H1 (cell line): Measurements from ENCODE around the gene VENTX. TPM values are rescaled to one million over a fixed set of nuclear protein-coding genes. Genes with fewer than 3 reads are reported as not detected.

Experiments used
- ASH2L ChIP-seq: fragments of 200-600, 300-600 bp; sonication (generic); IDR thresholded peaks from one replicate; pipeline ENCODE4 v1.7.1; 2017; ENCODE audit warnings: low read length
- BCL11A ChIP-seq, 2 experiments: IDR thresholded peaks; one replicate each; pipeline ENCODE4 v1.6.1; 2011; ENCODE audit warnings: low read depth in 2 of 2, low read length in 2 of 2, mild to moderate bottlenecking in 2 of 2
- CBX8 ChIP-seq: fragments of 300-800, 300-1000 bp; sonication (generic); IDR thresholded peaks from 2 replicates; pipeline ENCODE4 v1.7.1; 2016; ENCODE audit warnings: low read depth, low read length, borderline replicate concordance
- CHD2 ChIP-seq: IDR thresholded peaks from 2 replicates; pipeline ENCODE4 v1.6.1; 2012; ENCODE audit warnings: low read length, improper control_type of control experiment
- CTBP2 ChIP-seq: IDR thresholded peaks from 2 replicates; pipeline ENCODE4 v1.7.0; 2011; ENCODE audit warnings: borderline replicate concordance, mild to moderate bottlenecking, moderate library complexity, mixed read lengths, low read length; ENCODE audit not compliant: insufficient read depth, insufficient read length
- EP300 ChIP-seq, 2 experiments: IDR thresholded peaks; 1 replicate in 1 of 2; 2 replicates in 1 of 2; pipeline ENCODE4 v1.6.1; 2011 to 2012; ENCODE audit warnings: low read depth in 2 of 2, low read length in 2 of 2, mild to moderate bottlenecking in 2 of 2, borderline replicate concordance in 1 of 2, inconsistent platforms in 1 of 2, moderate library complexity in 1 of 2
- GTF2F1 ChIP-seq: IDR thresholded peaks from 2 replicates; pipeline ENCODE4 v1.6.1; 2012; ENCODE audit warnings: low read depth, low read length, improper control_type of control experiment, borderline replicate concordance
- HDAC2 ChIP-seq, 2 experiments: fragments of 300-600 bp in 1 of 2; sonication (generic) in 1 of 2; IDR thresholded peaks; 2 replicates each; pipeline ENCODE4 v1.6.1; 2011 to 2012; ENCODE audit warnings: low read depth in 2 of 2, low read length in 2 of 2, mild to moderate bottlenecking in 2 of 2, moderate library complexity in 2 of 2, borderline replicate concordance in 1 of 2, inconsistent platforms in 1 of 2
- JUND ChIP-seq: IDR thresholded peaks from 2 replicates; pipeline ENCODE4 v1.6.1; 2011; ENCODE audit warnings: mild to moderate bottlenecking, improper control_type of control experiment, low read length
- KDM4A ChIP-seq: IDR thresholded peaks from one replicate; pipeline ENCODE4 v1.7.1; 2012; ENCODE audit warnings: low read depth, mild to moderate bottlenecking, moderate library complexity, low read length, inconsistent platforms; ENCODE audit not compliant: severe bottlenecking
- KDM5A ChIP-seq: fragments of 200-600 bp; IDR thresholded peaks from 2 replicates; pipeline ENCODE4 v1.7.1; 2012; ENCODE audit warnings: mild to moderate bottlenecking, low read length, inconsistent platforms, mixed read lengths
- MAFK ChIP-seq: IDR thresholded peaks from 2 replicates; pipeline ENCODE4 v1.6.1; 2012; ENCODE audit warnings: low read depth, mild to moderate bottlenecking, improper control_type of control experiment, low read length
- PHF8 ChIP-seq: fragments of 200-600 bp; sonication (generic); conservative IDR thresholded peaks from 2 replicates; pipeline ENCODE4 v1.7.1; 2012; ENCODE audit warnings: low read depth, mild to moderate bottlenecking, inconsistent platforms, low read length, moderate library complexity
- POU5F1 ChIP-seq: IDR thresholded peaks from 2 replicates; pipeline ENCODE4 v1.6.1; 2011; ENCODE audit warnings: low read depth, mild to moderate bottlenecking, low read length, moderate library complexity
- RAD21 ChIP-seq, 2 experiments: IDR thresholded peaks in 1 of 2; conservative IDR thresholded peaks in 1 of 2; 2 replicates each; pipeline ENCODE4 v1.6.1; 2011; ENCODE audit warnings: low read depth in 2 of 2, low read length in 2 of 2, improper control_type of control experiment in 1 of 2, inconsistent platforms in 1 of 2, mild to moderate bottlenecking in 1 of 2, moderate library complexity in 1 of 2
- RXRA ChIP-seq: IDR thresholded peaks from 2 replicates; pipeline ENCODE4 v1.6.1; 2011; ENCODE audit warnings: low read depth, mild to moderate bottlenecking, low read length, moderate library complexity; ENCODE audit not compliant: insufficient read depth
- SP2 ChIP-seq: IDR thresholded peaks from 2 replicates; pipeline ENCODE4 v1.6.1; 2012; ENCODE audit warnings: mild to moderate bottlenecking, low read length, inconsistent platforms
- TBP ChIP-seq: IDR thresholded peaks from 2 replicates; pipeline ENCODE4 v1.6.1; 2011; ENCODE audit warnings: low read depth, low read length, improper control_type of control experiment
- polyA plus RNA-seq, 7 experiments: library from polyadenylated mRNA; depleted of rRNA in 3 of 7; stranded (reverse) in 5 of 7; unstranded in 2 of 7; fragments of >200 nt in 5 of 7; fragments of 200-250 nt in 2 of 7; gene quantifications; 1 replicate in 5 of 7; 2 replicates in 1 of 7; 4 replicates in 1 of 7; pipeline versions ENCODE4 v1.2.1 to v1.2.3, GENCODE V29; 2011 to 2013; ENCODE audit warnings: missing spikeins in 2 of 7, mixed read lengths in 2 of 7
- total RNA-seq: library from RNA; stranded (reverse); fragmentation: NEBNext Ultra II Directional; extraction: Animal tissue kit (Norgen Biotek cat#: 25700); gene quantifications from 2 replicates; pipeline ENCODE4 v1.2.1, GENCODE V29; 2021
- TF ChIP-seq, protein P1 (sequence below), 3 experiments: IDR thresholded peaks; 1 replicate in 2 of 3; 2 replicates in 1 of 3; pipeline versions ENCODE4 v1.5.1 to v1.6.1; 2011; ENCODE audit warnings: low read length in 3 of 3, mild to moderate bottlenecking in 3 of 3, inconsistent platforms in 2 of 3, low read depth in 1 of 3, moderate library complexity in 1 of 3; ENCODE audit not compliant: insufficient read depth in 1 of 3; ENCODE audit errors: control extremely low read depth in 1 of 3
- TF ChIP-seq, protein P2 (sequence below): IDR thresholded peaks from 2 replicates; pipeline ENCODE4 v1.6.1; 2012; ENCODE audit warnings: inconsistent platforms

The VENTX gene
- total and polyA plus RNA-seq, 2 of the 8 experiments (the other 6 are each of a cell fraction or from before 2014, with no cell fraction given), result 5.6 TPM

DNA sequence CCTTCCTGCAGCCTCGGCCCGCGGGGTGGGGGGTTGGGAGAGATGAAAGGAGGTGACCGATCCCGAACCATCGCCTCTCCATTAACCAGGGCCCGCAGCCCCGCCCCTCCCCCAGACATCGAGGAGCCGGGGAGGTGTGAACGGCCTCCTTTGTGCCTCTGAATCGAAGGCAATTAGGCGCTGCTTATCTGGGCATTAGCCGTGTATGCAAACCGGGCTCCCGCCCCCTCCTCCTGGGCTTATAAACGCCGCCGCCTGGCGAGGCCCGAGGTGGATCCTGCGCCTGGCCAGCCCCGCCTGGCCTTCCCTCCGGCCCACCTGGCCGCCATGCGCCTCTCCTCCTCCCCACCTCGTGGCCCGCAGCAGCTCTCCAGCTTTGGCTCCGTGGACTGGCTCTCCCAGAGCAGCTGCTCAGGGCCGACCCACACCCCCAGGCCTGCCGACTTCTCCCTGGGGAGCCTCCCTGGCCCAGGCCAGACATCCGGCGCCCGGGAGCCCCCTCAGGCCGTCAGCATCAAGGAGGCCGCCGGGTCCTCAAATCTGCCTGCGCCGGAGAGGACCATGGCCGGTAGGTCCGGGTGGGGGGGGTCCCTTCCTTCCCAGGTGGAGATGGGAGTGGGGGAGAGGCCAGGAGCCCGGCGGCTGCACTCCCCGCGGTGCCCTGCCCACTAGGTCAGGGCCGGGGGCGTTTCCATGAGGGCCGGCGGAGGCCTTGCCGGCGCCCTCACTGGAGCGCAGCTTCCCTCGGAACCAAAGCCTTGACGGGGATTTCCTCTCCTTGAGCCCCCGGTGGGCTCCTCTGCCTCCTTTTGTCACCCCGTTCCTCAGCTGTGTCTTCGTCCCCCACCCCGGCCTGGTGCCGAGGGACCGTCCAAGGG is at the start of gene VENTX (continued):
- no peak for TF ChIP-seq KDM5A
- TF ChIP-seq SP2, result no peak
- TF ChIP-seq GTF2F1, result no peak
- no peak for TF ChIP-seq RAD21 (IDR thresholded peaks at IDR 0.05 in 1 of 2, conservative IDR thresholded peaks at IDR 0.05 in 1 of 2; ENCODE audit: low read depth in 2 of 2, low read length in 2 of 2)
- TF ChIP-seq TBP, result peak; percentile 40; the same call in 1 of the 2 replicates
- TF ChIP-seq BCL11A (IDR thresholded peaks at IDR 0.05; ENCODE audit: low read depth in 2 of 2, low read length in 2 of 2), result no peak
- TF ChIP-seq RXRA, result no peak
- no peak for TF ChIP-seq MAFK
- peak; percentile 85 for TF ChIP-seq KDM4A
- 0 out of 2 replicates have a peak, but pooled peaks have one; percentile 13 for TF ChIP-seq PHF8
- peak; percentile 77 for TF ChIP-seq CTBP2
- TF ChIP-seq ASH2L, result no peak
- TF ChIP-seq JUND, result no peak
- no peak for TF ChIP-seq POU5F1
- TF ChIP-seq CBX8, result no peak
- TF ChIP-seq CHD2, result no peak
- no peak for TF ChIP-seq EP300 (IDR thresholded peaks at IDR 0.05; ENCODE audit: borderline replicate concordance in 1 of 2, low read depth in 2 of 2, low read length in 2 of 2)
- TF ChIP-seq HDAC2 (IDR thresholded peaks at IDR 0.05; ENCODE audit: borderline replicate concordance in 1 of 2, low read depth in 2 of 2, low read length in 2 of 2), result peak; percentile 12 to 25; a peak in 1 of 4 replicates
- TF ChIP-seq, protein P1, sequence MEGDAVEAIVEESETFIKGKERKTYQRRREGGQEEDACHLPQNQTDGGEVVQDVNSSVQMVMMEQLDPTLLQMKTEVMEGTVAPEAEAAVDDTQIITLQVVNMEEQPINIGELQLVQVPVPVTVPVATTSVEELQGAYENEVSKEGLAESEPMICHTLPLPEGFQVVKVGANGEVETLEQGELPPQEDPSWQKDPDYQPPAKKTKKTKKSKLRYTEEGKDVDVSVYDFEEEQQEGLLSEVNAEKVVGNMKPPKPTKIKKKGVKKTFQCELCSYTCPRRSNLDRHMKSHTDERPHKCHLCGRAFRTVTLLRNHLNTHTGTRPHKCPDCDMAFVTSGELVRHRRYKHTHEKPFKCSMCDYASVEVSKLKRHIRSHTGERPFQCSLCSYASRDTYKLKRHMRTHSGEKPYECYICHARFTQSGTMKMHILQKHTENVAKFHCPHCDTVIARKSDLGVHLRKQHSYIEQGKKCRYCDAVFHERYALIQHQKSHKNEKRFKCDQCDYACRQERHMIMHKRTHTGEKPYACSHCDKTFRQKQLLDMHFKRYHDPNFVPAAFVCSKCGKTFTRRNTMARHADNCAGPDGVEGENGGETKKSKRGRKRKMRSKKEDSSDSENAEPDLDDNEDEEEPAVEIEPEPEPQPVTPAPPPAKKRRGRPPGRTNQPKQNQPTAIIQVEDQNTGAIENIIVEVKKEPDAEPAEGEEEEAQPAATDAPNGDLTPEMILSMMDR (IDR thresholded peaks at IDR 0.05; ENCODE audit: control extremely low read depth in 1 of 3, insufficient read depth in 1 of 3, low read depth in 1 of 3, low read length in 3 of 3), result no peak
- TF ChIP-seq, protein P2, sequence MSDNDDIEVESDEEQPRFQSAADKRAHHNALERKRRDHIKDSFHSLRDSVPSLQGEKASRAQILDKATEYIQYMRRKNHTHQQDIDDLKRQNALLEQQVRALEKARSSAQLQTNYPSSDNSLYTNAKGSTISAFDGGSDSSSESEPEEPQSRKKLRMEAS, result peak; percentile 98
